LNCaP clone FGC (cell line): ENCODE data around the gene LYST.

Experiments
- DNase-seq: peaks from one replicate; pipeline ENCODE4 v3.0.0-alpha.2; 2011; ENCODE audit warnings: low read depth
- H3K4me3 ChIP-seq: 2 replicates; pipeline ENCODE4 v1.5.1; 2011; ENCODE audit warnings: mild to moderate bottlenecking, low read depth, low read length, control low read depth
- CTCF ChIP-seq: IDR thresholded peaks from 2 replicates; pipeline ENCODE4 v1.5.1; 2012; ENCODE audit warnings: mild to moderate bottlenecking; ENCODE audit not compliant: control insufficient read depth, insufficient read depth; ENCODE audit errors: extremely low read depth

The LYST gene

GRCh38 chr1:235708390-235708962, 158.2 kb downstream of the LYST start:
- TF ChIP-seq CTCF, result no peak
- no peak for DNase-seq
- no peak overlapping the region for H3K4me3 ChIP-seq

GRCh38 chr1:235703506-235703905, 163.2 kb downstream of the LYST start:
- H3K4me3 ChIP-seq, result no peak overlapping the region
- DNase-seq, result no peak
- no peak for TF ChIP-seq CTCF

- no peak overlapping the region for H3K4me3 ChIP-seq
- TF ChIP-seq CTCF, result no peak
- no peak for DNase-seq
These were observed 164.3 kb downstream of the LYST start for GRCh38 chr1:235702412-235702811.

GRCh38 chr1:235697508-235697907, 169.2 kb downstream of the LYST start:
- no peak overlapping the region for H3K4me3 ChIP-seq
- no peak for TF ChIP-seq CTCF
- DNase-seq, result no peak

- H3K4me3 ChIP-seq, result no peak overlapping the region
These were observed 177.3 kb downstream of the LYST start for GRCh38 chr1:235689356-235689755.

GRCh38 chr1:235688096-235688495, 178.6 kb downstream of the LYST start:
- no peak overlapping the region for H3K4me3 ChIP-seq
- DNase-seq, result no peak
- no peak for TF ChIP-seq CTCF

More at GRCh38 chr1:235689356-235689755, 177.3 kb downstream of the LYST start:
- no peak for DNase-seq
- no peak for TF ChIP-seq CTCF

- H3K4me3 ChIP-seq, result no peak overlapping the region
- no peak for TF ChIP-seq CTCF
- peak; percentile 13 for DNase-seq
These were observed 183.1 kb downstream of the LYST start for GRCh38 chr1:235683653-235684052.
